A549 (cell line): ENCODE measurements around the gene CORO2B.

ENCODE experiments used
- BCL3 ChIP-seq: fragments of >200 bp; sonication (Bioruptor Twin); formaldehyde crosslinking; IDR thresholded peaks from 3 replicates; pipeline ENCODE4 v1.6.1; 2016
- CHD2 ChIP-seq: fragments of 150-350 bp; IDR thresholded peaks from 2 replicates; pipeline ENCODE4 v1.6.1; 2014; ENCODE audit warnings: low read length; ENCODE audit not compliant: partially characterized antibody
- EP300 ChIP-seq, 2 experiments: fragments of >200 bp; sonication (Bioruptor Twin); formaldehyde crosslinking; IDR thresholded peaks; 2 replicates in 1 of 2; 3 replicates in 1 of 2; pipeline ENCODE4 v1.6.1; 2016 to 2017
- POLR2A ChIP-seq: IDR thresholded peaks from 2 replicates; pipeline ENCODE4 v1.6.1; 2012; ENCODE audit warnings: mild to moderate bottlenecking, low read length
- TP53 ChIP-seq: fragments of 250-450 bp; sonication (Bioruptor Pico); IDR thresholded peaks from 2 replicates; pipeline ENCODE4 v1.5.0; 2021; ENCODE audit warnings: mild to moderate bottlenecking, moderate library complexity
- TF ChIP-seq, protein P1 (sequence below): fragments of >200 bp; sonication (Bioruptor Twin); formaldehyde crosslinking; IDR thresholded peaks from 3 replicates; pipeline ENCODE4 v1.5.1; 2016

DNA sequence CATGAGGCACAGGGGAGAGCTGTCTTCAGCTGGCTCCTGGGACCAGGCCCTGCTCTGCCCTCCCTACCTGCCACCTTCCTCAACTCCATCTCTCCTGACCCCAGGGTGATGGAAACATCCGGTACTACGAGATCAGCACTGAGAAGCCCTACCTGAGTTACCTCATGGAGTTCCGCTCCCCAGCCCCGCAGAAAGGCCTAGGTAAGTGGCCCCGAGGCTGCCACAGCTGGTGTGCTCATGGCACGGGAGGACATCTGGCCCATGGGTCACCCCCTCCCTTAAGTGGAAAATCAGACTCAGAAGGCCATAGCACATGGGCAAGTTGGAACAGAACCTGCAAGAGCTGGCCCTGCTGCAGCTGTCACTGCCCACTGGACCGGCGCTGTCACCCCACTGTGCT is 136.3 kb downstream of the CORO2B start:
- TF ChIP-seq, protein P1, sequence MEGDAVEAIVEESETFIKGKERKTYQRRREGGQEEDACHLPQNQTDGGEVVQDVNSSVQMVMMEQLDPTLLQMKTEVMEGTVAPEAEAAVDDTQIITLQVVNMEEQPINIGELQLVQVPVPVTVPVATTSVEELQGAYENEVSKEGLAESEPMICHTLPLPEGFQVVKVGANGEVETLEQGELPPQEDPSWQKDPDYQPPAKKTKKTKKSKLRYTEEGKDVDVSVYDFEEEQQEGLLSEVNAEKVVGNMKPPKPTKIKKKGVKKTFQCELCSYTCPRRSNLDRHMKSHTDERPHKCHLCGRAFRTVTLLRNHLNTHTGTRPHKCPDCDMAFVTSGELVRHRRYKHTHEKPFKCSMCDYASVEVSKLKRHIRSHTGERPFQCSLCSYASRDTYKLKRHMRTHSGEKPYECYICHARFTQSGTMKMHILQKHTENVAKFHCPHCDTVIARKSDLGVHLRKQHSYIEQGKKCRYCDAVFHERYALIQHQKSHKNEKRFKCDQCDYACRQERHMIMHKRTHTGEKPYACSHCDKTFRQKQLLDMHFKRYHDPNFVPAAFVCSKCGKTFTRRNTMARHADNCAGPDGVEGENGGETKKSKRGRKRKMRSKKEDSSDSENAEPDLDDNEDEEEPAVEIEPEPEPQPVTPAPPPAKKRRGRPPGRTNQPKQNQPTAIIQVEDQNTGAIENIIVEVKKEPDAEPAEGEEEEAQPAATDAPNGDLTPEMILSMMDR = no peak
- no peak for TF ChIP-seq TP53 (CRISPR knock-in tag)
- TF ChIP-seq POLR2A = no peak
- no peak for TF ChIP-seq BCL3
- TF ChIP-seq EP300 (IDR thresholded peaks at IDR 0.05) = no peak
- TF ChIP-seq CHD2 = no peak
